ENCODE results near the gene COMTD1. TPM values are rescaled to one million over a fixed set of nuclear protein-coding genes. Genes with fewer than 3 reads are reported as not detected.
"Not testable (repeated sequence)": the region's sequence is repeated elsewhere in the genome, so short reads cannot be mapped to it uniquely, and the experiment has no call there.

Gene COMTD1
- polyA plus RNA-seq, 3 donors = 15.6 to 16.5 (median 16.1) TPM

GRCh38 chr10:75195035-75195763 lies 40.6 kb downstream of the COMTD1 start:
- Histone ChIP-seq H3K9me3 (replicated peaks in 1 of 2; ENCODE audit: control insufficient read depth in 1 of 2, insufficient read depth in 1 of 2, low read length in 2 of 2) (no peaks in the 10 kb centered on the region), H3K27ac (ENCODE audit: low read depth in 1 of 2, low read length in 2 of 2) (no peak overlapping the region), H3K4me2 (replicated peaks; ENCODE audit: extremely low read depth, low read length, poor library complexity, severe bottlenecking) (no peak overlapping the region), H3K4me3 (replicated peaks in 1 of 3; ENCODE audit: low read depth in 2 of 3, low read length in 3 of 3) (no peak overlapping the region), H3K79me2 (ENCODE audit: insufficient read depth, low read length) (no peaks in the 10 kb centered on the region), H3K4me1 (ENCODE audit: control insufficient read depth in 1 of 2, insufficient read depth in 2 of 2, low read length in 2 of 2) (peaks cover 19 to 22% of the 10 kb centered on the region in 2 donors), H3K27me3 (ENCODE audit: control insufficient read depth in 2 of 2, insufficient read depth in 2 of 2, low read length in 2 of 2) (no peaks in the 10 kb centered on the region), H3K36me3 (replicated peaks in 1 of 2; ENCODE audit: control insufficient read depth in 1 of 2, insufficient read depth in 2 of 2, low read length in 2 of 2) (no peaks in the 10 kb centered on the region), H2AFZ (ENCODE audit: insufficient read depth, low read depth, low read length, poor library complexity, severe bottlenecking) (no peak overlapping the region), H3K9ac (ENCODE audit: insufficient read depth, low read length, poor library complexity, severe bottlenecking) (no peak overlapping the region), H4K20me1 (ENCODE audit: insufficient read depth, low read length) (no peaks in the 10 kb centered on the region)
- intact Hi-C loops (cut with micrococcal nuclease) = no loop called here
- Mint-ChIP-seq H3K4me1 (peaks cover 23% of the 10 kb centered on the region), H3K36me3 (peaks cover 11 to 13% of the 10 kb centered on the region in 2 donors), H3K27me3 (ENCODE audit: low read depth in 3 of 3) (peaks cover 0 to 3% (median 0%) of the 10 kb centered on the region in 3 donors), H3K4me3 (no peak overlapping the region), H3K27ac (peak overlapping the region in 1 of 7 donors; percentile 69), H3K9me3 (no peaks in the 10 kb centered on the region)
- TF ChIP-seq, protein P1, sequence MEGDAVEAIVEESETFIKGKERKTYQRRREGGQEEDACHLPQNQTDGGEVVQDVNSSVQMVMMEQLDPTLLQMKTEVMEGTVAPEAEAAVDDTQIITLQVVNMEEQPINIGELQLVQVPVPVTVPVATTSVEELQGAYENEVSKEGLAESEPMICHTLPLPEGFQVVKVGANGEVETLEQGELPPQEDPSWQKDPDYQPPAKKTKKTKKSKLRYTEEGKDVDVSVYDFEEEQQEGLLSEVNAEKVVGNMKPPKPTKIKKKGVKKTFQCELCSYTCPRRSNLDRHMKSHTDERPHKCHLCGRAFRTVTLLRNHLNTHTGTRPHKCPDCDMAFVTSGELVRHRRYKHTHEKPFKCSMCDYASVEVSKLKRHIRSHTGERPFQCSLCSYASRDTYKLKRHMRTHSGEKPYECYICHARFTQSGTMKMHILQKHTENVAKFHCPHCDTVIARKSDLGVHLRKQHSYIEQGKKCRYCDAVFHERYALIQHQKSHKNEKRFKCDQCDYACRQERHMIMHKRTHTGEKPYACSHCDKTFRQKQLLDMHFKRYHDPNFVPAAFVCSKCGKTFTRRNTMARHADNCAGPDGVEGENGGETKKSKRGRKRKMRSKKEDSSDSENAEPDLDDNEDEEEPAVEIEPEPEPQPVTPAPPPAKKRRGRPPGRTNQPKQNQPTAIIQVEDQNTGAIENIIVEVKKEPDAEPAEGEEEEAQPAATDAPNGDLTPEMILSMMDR (IDR thresholded peaks at IDR 0.05) = no peak
- 97% methylated on average over 4 of the region's 6 CpGs for WGBS (ENCODE audit: insufficient coverage)
- DNase-seq = no peak

- H3K36me3 ChIP-seq (replicated peaks in 1 of 2; ENCODE audit: control insufficient read depth in 1 of 2, insufficient read depth in 2 of 2, low read length in 2 of 2); H3K9me3 ChIP-seq (replicated peaks in 1 of 2; ENCODE audit: control insufficient read depth in 1 of 2, insufficient read depth in 1 of 2, low read length in 2 of 2); H2AFZ ChIP-seq (ENCODE audit: insufficient read depth, low read depth, low read length, poor library complexity, severe bottlenecking); H3K9me3 Mint-ChIP-seq; H3K9ac ChIP-seq (ENCODE audit: insufficient read depth, low read length, poor library complexity, severe bottlenecking); H3K79me2 ChIP-seq (ENCODE audit: insufficient read depth, low read length); H3K27ac ChIP-seq (ENCODE audit: low read depth in 1 of 2, low read length in 2 of 2); intact Hi-C loops (cut with micrococcal nuclease); H4K20me1 ChIP-seq (ENCODE audit: insufficient read depth, low read length); H3K4me2 ChIP-seq (replicated peaks; ENCODE audit: extremely low read depth, low read length, poor library complexity, severe bottlenecking); H3K27ac Mint-ChIP-seq; DNase-seq; H3K27me3 Mint-ChIP-seq (ENCODE audit: low read depth in 3 of 3); H3K27me3 ChIP-seq (ENCODE audit: control insufficient read depth in 2 of 2, insufficient read depth in 2 of 2, low read length in 2 of 2); H3K4me3 Mint-ChIP-seq; H3K4me3 ChIP-seq (replicated peaks in 1 of 3; ENCODE audit: low read depth in 2 of 3, low read length in 3 of 3): not testable (repeated sequence)
- 94% methylated on average over 2 of the region's 4 CpGs for WGBS (ENCODE audit: insufficient coverage)
- H3K4me1 ChIP-seq (ENCODE audit: control insufficient read depth in 1 of 2, insufficient read depth in 2 of 2, low read length in 2 of 2) = peaks cover 19 to 22% of the 10 kb centered on the region in 2 donors
- Mint-ChIP-seq H3K36me3 (peaks cover 11 to 13% of the 10 kb centered on the region in 2 donors), H3K4me1 (peaks cover 23% of the 10 kb centered on the region)
Measured at GRCh38 chr10:75194625-75195024, 41.1 kb downstream of the COMTD1 start.

All from CD14-positive monocyte (primary cell).